MCF 10A (cell line): ENCODE data around the gene FAM200B. TPM values are rescaled to one million over a fixed set of nuclear protein-coding genes. Genes with fewer than 3 reads are reported as not detected.

Experiments used
- BruUV-seq: library from RNA; stranded (reverse); fragments of 400-500 nt; replicated peaks from 2 replicates; lab custom pipeline; 2021; lab: Mats Ljungman, UMichigan
- CTCF ChIA-PET: fragments of 300-600 bp; sonication (Branson Sonifier 250); formaldehyde crosslinking; extraction: SDS; loops from one replicate; lab custom pipeline; 2021; ENCODE audit warnings: antibody characterized with exemption, inconsistent platforms; lab: Yijun Ruan, JAX
- POLR2A ChIA-PET: fragments of 300-600, 350-650 bp; sonication (Branson Sonifier 250); formaldehyde crosslinking; extraction: SDS; loops from one replicate; lab custom pipeline; 2020; ENCODE audit warnings: antibody characterized with exemption, inconsistent platforms; lab: Yijun Ruan, JAX
- DNase-seq: peaks from one replicate; pipeline ENCODE4 v3.0.0-alpha.2; 2018; ENCODE audit not compliant: unreplicated experiment
- H3K27ac Mint-ChIP-seq: one replicate; pipeline ENCODE4 v1.8.0; 2022; ENCODE audit warnings: mild to moderate bottlenecking, low read depth, mixed read lengths; ENCODE audit not compliant: unreplicated experiment
- H3K27me3 Mint-ChIP-seq: one replicate; pipeline ENCODE4 v1.8.0; 2022; ENCODE audit warnings: mixed read lengths; ENCODE audit not compliant: insufficient read depth, unreplicated experiment
- H3K36me3 Mint-ChIP-seq: one replicate; pipeline ENCODE4 v1.8.0; 2022; ENCODE audit warnings: mild to moderate bottlenecking, moderate library complexity, mixed read lengths; ENCODE audit not compliant: insufficient read depth, unreplicated experiment
- H3K4me1 Mint-ChIP-seq: one replicate; pipeline ENCODE4 v1.8.0; 2022; ENCODE audit warnings: mixed read lengths; ENCODE audit not compliant: insufficient read depth, unreplicated experiment
- H3K4me3 Mint-ChIP-seq: one replicate; pipeline ENCODE4 v1.8.0; 2022; ENCODE audit warnings: mild to moderate bottlenecking, moderate library complexity, mixed read lengths; ENCODE audit not compliant: unreplicated experiment
- H3K9me3 Mint-ChIP-seq: one replicate; pipeline ENCODE4 v1.8.0; 2022; ENCODE audit warnings: mixed read lengths; ENCODE audit not compliant: unreplicated experiment
- CTCF ChIP-seq: fragments of 200-600 bp; IDR thresholded peaks from one replicate; pipeline ENCODE4 v1.8.0; 2022; ENCODE audit warnings: antibody characterized with exemption, mild to moderate bottlenecking; ENCODE audit not compliant: unreplicated experiment
- intact Hi-C: fragments of 100-400 bp; cut with micrococcal nuclease; formaldehyde crosslinking; loops from 2 replicates; pipeline ENCODE4 v1.14.1; 2022
- total RNA-seq: library from RNA; stranded (reverse); gene quantifications from 2 replicates; pipeline ENCODE4 v1.2.3, GENCODE V29; 2022

Gene FAM200B
- total RNA-seq, 1 experiment from 2014 or later, result 46.5 TPM

DNA sequence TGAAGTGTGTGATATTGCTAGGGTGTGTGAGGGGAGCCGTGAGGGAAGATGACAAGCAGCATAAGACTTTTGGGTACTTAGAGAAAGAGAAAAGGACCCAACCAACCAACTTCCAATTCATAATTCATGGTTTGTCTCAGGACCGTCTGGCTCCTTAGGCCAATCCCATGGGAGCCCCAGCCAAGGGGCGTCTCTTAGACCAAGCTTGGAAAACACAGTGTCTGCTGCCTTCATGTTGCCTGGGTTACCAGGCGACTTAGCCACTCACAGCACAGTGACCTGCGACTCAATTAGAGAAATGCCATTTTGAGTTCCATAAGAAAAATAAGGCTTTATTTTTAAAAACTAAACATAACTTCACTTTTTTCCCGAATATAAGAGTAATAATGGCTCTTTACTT, 53.9 kb downstream of the FAM200B start:
- no peak overlapping the region for H3K27ac Mint-ChIP-seq
- no peaks in the 10 kb centered on the region for H3K36me3 Mint-ChIP-seq
- no peaks in the 10 kb centered on the region for H3K27me3 Mint-ChIP-seq
- H3K4me1 Mint-ChIP-seq, result no peaks in the 10 kb centered on the region
- ChIA-PET CTCF (no interaction called here), POLR2A (no interaction called here)
- no peak for DNase-seq
- no peak overlapping the region for H3K4me3 Mint-ChIP-seq
- no peak for TF ChIP-seq CTCF
- no TSS peak for BruUV-seq
- intact Hi-C loops, result no loop called here
- H3K9me3 Mint-ChIP-seq, result no peaks in the 10 kb centered on the region

GRCh38 chr4:15736514-15737050, 55.0 kb downstream of the FAM200B start:
- H3K27me3 Mint-ChIP-seq, result no peaks in the 10 kb centered on the region
- no peaks in the 10 kb centered on the region for H3K9me3 Mint-ChIP-seq
- intact Hi-C loops, result no loop called here
- no peak overlapping the region for H3K27ac Mint-ChIP-seq
- POLR2A ChIA-PET, result no interaction called here
- no peak overlapping the region for H3K4me3 Mint-ChIP-seq
- DNase-seq, result no peak
- BruUV-seq, result no TSS peak
- no peaks in the 10 kb centered on the region for H3K4me1 Mint-ChIP-seq
- CTCF ChIA-PET, result interaction anchor here (1.0 to 1.3 kb wide), 2 partner anchors 20 to 44 kb away, joined by 3 to 7 read pairs; no protein-coding TSS in a partner anchor
- no peak for TF ChIP-seq CTCF
- H3K36me3 Mint-ChIP-seq, result no peaks in the 10 kb centered on the region

- ChIA-PET CTCF (interaction anchor here (0.6 to 1.7 kb wide), 4 partner anchors 8 to 273 kb away, joined by 3 to 7 read pairs (median 3); no protein-coding TSS in a partner anchor), POLR2A (no interaction called here)
- H3K36me3 Mint-ChIP-seq, result peaks cover 1% of the 10 kb centered on the region
- no peak overlapping the region for H3K27ac Mint-ChIP-seq
- TF ChIP-seq CTCF, result no peak
- H3K4me1 Mint-ChIP-seq, result no peaks in the 10 kb centered on the region
- H3K27me3 Mint-ChIP-seq, result no peaks in the 10 kb centered on the region
- H3K9me3 Mint-ChIP-seq, result peaks cover 4% of the 10 kb centered on the region
- intact Hi-C loops, result no loop called here
- H3K4me3 Mint-ChIP-seq, result no peak overlapping the region
- no TSS peak for BruUV-seq
- no peak for DNase-seq
These were observed 55.6 kb downstream of the FAM200B start for GRCh38 chr4:15737255-15737654.

DNA sequence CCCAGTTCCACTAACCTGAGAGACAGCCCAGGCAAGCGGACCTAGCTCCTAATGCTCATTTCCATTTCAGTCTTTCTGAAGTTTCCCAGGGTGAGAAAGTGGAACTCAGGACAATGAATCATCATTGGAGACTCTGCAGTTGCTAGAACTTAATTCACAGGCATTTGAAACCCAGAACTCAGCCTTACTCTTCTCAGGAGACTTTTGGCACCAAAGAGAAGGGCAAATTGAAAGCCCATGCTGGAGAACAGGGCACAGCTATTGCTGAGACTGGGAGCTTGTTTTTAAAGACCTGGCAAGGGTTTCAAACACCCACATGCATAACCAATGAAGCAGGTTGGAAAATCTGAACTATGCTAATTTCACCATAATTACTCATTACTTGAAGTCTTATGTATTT, 57.2 kb downstream of the FAM200B start:
- no TSS peak for BruUV-seq
- Mint-ChIP-seq H3K9me3 (peaks cover 9% of the 10 kb centered on the region), H3K4me3 (no peak overlapping the region), H3K27ac (no peak overlapping the region), H3K36me3 (peaks cover 6% of the 10 kb centered on the region), H3K27me3 (no peaks in the 10 kb centered on the region), H3K4me1 (no peaks in the 10 kb centered on the region)
- CTCF ChIA-PET, result interaction anchor here (0.6 to 1.7 kb wide), 4 partner anchors 9 to 67 kb away, joined by 3 to 5 read pairs (median 4); no protein-coding TSS in a partner anchor
- DNase-seq, result no peak
- TF ChIP-seq CTCF, result no peak
- POLR2A ChIA-PET, result interaction anchor here (0.6 kb wide), 2 partner anchors 13 to 93 kb away, joined by 3 to 5 read pairs; no protein-coding TSS in a partner anchor
- intact Hi-C loops, result no loop called here

Other genes with a start within 250 kb of the FAM200B start
- 7.7 and 8.6 TPM in 2 replicates for gene CC2D2A, start 211.9 kb upstream of the FAM200B start, total RNA-seq
- gene FBXL5, start 26.5 kb upstream of the FAM200B start, total RNA-seq, result 68.0 and 96.8 TPM in 2 replicates
- gene BST1, start 21.2 kb downstream of the FAM200B start, total RNA-seq, result 0.93 and 1.1 TPM in 2 replicates
- gene CD38, start 96.5 kb downstream of the FAM200B start, total RNA-seq, result not detected in 2 replicates